Stimulated activated CD8-positive, alpha-beta memory T cell treated with anti-CD3 and anti-CD28 coated beads, Interleukin-7, amount 100 ng/mL, for 4 hours (primary cell): ENCODE measurements around the gene RADIL.
"Not testable (repeated sequence)": the region's sequence is repeated elsewhere in the genome, so short reads cannot be mapped to it uniquely, and the experiment has no call there.

Source experiments
- DNase-seq, 2 donors: peaks; one replicate each; pipeline ENCODE4 v3.0.0-alpha.2; 2020; ENCODE audit warnings: low read depth in 2 of 2

Gene RADIL

GRCh38 chr7:4808565-4808964 lies 75.0 kb downstream of the RADIL start:
- no peak for DNase-seq

DNA sequence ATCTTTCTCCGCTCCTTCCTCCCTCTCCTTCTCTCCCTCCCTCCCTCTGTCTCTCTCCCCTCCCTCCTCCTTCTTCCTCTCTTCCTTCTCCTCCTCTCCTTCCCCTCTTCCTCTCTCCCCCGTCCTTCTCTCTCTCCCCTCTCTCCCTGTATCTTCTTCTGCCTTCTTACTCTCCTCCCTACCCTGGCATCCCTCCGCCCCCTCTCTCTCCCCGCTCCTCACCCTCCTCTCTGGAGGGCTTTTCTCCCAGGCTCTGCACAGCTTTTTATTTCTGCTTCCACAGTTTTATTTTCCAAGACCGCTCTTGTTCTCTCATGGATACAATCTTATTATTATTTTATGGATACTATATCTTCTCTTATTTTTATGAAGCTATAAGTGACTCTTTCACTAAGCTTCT lies 75.5 kb downstream of the RADIL start:
- DNase-seq = no peak

GRCh38 chr7:4807598-4808016 lies 75.9 kb downstream of the RADIL start:
- DNase-seq = no peak

DNA sequence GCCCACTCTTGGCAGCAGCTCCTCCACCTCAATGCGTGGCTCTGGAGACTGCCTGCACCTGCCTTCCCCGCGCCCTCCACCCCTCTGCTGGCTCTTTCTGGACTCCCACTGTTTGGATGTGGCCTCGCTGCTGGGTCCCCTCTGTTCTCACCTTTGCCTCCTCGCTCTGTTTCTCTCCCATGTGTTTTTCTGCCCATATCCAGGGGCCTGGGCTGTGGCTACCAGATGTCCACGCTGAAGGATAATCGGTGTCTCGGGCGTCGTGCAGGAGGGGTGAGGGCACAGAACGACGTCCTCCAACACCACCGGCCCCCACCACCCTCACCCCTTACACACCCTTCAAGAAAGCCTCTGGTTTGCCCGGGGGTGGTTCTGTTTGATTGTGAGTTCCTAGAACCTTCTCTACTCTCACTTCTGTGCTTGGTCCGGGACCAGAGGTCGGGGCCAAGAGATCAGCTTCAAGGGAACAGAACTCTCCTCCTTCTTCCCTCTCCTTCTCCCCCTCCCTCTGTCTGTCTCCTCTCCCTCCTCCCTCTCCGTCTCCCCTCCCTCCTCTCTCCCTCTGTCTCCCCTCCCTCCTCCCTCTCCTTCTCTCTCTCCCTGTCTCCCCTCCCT lies 76.4 kb downstream of the RADIL start:
- no peak for DNase-seq

GRCh38 chr7:4805984-4806300 lies 77.6 kb downstream of the RADIL start:
- no peak for DNase-seq

- DNase-seq = no peak
Measured at GRCh38 chr7:4805110-4805983, 78.2 kb downstream of the RADIL start.

DNA sequence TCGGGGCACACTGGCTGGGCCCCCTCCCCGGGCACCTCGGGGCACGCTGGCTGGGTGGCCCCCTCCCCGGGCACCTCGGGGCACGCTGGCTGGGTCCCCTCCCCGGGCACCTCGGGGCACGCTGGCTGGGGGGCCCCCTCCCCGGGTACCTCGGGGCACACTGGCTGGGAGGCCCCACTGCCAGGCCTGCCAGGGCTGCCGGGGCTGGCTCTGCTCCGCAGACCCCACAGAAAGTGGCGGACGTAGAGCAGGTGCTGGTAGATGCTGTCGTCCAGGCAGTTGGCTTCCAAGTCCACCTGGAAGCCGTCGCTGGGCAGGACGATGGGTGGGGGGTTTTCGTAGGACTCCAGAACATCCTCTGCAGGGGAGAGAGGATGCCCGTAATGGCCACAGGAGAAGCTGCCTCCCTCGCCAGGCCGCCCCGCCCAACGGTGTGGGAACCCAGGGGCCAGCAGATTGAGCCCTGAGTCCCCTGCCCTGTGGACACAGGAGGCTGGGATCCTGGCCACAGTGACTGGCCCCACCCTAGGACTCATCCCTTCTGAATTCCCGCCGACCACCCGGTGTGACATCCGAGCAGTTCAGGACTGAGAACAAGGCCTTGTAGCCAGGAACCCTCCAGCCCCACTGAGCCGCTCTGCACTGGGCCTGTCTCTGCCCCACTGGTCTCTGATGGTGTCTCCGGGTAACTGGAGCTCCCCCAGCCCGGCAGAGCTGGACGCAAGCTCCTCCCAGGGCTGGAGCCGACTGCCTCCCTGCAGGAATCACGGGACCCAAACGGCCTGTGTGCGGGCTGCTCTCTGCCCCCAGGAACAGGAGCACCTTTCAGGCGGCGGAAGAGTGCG lies 79.9 kb downstream of the RADIL start:
- no peak for DNase-seq

GRCh38 chr7:4802577-4802976 lies 80.9 kb downstream of the RADIL start:
- not testable (repeated sequence) for DNase-seq

DNA sequence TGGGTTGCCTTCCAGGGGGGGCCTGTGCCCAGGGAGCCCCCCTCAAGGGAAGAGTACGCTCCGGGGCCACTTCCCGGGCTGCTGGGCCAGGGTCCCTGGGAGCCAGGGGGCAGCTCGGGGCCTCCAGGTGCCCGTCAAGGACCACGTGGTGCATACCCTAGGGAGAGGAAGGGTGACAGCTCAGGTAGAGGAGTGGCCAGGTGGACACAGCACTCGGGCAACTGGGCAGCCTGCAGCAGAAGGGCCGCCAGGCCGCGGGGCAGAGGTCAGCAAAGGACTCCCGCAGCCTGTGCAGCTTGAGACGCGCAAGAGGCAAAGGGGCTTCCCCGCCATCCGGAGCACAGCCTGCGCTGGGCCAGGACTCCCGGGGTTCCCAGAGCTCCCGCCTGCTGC lies 81.7 kb downstream of the RADIL start:
- DNase-seq = no peak

DNA sequence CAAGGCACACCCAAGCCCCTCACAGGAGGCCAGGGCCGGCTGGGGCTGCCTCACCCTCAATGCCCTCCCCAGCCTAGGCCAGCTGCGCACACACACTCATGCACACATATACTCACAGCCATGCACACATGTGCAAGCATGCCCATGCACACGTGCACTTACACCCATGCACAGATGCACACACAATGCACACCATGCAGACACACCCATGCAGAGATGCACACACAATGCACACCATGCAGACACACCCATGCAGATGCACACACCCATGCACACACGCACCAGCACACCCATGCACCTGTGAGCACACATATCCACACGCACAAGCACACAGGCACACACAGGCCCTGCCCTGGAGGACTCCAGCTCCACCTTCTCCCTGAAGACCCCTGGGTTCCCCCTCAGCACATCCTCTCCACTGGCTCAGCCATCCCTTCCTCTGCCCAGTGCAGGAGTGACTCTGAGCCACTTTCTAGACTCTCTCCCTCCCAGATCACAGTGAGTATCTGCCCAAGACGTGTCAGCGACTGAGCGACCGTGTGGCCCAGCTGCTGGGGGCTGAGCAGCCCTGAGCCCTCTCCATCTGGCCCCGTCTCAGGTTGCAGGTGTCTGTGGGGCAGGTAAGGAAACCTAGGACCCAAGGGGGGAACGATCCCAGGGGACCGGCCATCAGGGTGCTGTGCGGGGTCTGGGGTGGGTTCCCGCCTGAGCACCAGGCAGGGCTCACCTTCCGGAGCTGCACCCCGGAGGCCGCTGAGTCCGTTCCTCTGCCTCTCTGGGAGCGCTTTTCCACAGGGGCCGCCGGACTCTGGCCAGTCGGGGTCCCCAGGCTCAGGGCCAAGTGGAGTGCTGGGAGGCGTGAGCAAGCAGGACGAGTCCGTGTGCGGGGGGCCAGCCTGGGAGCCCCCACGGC lies 82.3 kb downstream of the RADIL start:
- DNase-seq = no peak

DNA sequence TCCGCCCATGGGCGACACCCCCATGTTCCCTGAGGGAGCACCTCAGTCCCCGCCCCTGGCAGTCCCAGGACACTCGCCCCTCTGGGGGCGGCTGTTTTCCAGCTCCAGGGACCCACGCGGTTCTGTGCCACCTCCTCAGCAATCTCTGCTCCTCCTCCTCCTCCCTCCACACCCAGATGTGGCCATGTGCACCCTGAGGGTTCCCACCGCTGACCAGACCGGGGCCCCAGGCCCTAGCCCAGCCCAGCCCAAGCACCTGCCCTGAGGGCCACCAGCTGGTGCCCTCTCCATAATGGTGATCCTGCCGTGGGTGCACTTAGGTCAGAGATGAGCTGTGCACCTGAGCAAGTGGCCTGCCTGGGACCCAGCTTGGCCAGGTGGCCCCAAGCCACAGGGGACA lies 83.0 kb downstream of the RADIL start:
- no peak for DNase-seq

- no peak for DNase-seq
Measured at GRCh38 chr7:4799508-4800268, 83.8 kb downstream of the RADIL start.

GRCh38 chr7:4798706-4799235 lies 84.7 kb downstream of the RADIL start:
- DNase-seq = no peak

GRCh38 chr7:4797858-4798705 lies 85.4 kb downstream of the RADIL start:
- peak in 1 of 2 donors; percentile 31 for DNase-seq

DNA sequence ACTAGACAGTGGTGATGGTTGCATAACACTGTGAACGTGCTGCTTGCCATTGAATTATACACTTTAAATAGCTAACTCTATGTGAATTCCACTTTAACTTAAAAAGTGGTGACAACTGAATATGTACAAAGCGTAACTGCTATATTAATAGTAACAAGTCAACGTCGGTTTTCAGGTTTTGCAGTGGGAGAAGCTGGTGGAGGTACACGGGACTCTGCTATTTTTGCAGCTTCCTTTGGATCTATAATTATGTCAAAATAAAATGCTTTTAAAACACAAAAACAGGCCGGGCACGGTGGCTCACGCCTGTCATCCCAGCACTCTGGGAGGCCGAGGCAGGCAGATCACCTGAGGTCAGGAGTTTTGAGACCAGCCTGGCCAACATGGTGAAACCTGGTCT lies 87.1 kb downstream of the RADIL start:
- DNase-seq = no peak

GRCh38 chr7:4794591-4795350 lies 88.7 kb downstream of the RADIL start:
- no peak for DNase-seq

DNA sequence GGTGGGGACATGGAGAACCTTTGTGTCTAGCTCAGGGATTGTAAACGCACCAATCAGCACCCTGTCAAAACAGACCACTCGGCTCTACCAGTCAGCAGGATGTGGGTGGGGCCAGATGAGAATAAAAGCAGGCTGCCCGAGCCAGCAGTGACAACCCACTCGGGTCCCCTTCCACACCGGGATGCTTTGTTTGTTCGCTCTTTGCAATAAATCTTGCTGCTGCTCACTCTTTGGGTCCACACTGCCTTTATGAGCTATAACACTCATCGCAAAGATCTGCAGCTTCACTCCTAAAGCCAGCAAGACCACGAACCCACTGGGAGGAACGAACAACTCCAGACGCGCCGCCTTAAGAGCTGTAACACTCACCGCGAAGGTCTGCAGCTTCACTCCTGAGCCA lies 89.3 kb downstream of the RADIL start:
- not testable (repeated sequence) for DNase-seq

- DNase-seq = not testable (repeated sequence)
Measured at GRCh38 chr7:4793385-4793993, 90.0 kb downstream of the RADIL start.
